SK-N-SH (cell line): ENCODE data around the gene ASTN2. TPM values are rescaled to one million over a fixed set of nuclear protein-coding genes. Genes with fewer than 3 reads are reported as not detected.

Experiments used
- CTCF ChIA-PET: fragments of 300-600, 350-600 bp; formaldehyde crosslinking; extraction: SDS; loops from one replicate; lab custom pipeline; 2021; lab: Yijun Ruan, JAX
- POLR2A ChIA-PET: fragments of 350-600 bp; sonication (Branson Sonifier 250); formaldehyde crosslinking; extraction: SDS; loops from one replicate; lab custom pipeline; 2020; ENCODE audit warnings: antibody characterized with exemption, inconsistent platforms; lab: Yijun Ruan, JAX
- DNase-seq: peaks from one replicate; pipeline ENCODE4 v3.0.0; 2012
- H2AFZ ChIP-seq: fragments of 200-600 bp; sonication (generic); 2 replicates; pipeline ENCODE4 v1.8.1; 2016; ENCODE audit warnings: antibody characterized with exemption, mild to moderate bottlenecking, low read depth
- H3F3A ChIP-seq: fragments of 200-600 bp; sonication (generic); replicated peaks from 2 replicates; pipeline ENCODE3; 2016; ENCODE audit warnings: antibody characterized with exemption, mild to moderate bottlenecking; ENCODE audit not compliant: insufficient read depth
- H3K27ac ChIP-seq, 2 experiments: fragments of 200-500 bp in 1 of 2; fragments of 200-600 bp in 1 of 2; sonication (Bioruptor generic) in 1 of 2; sonication (generic), shearing (Covaris generic) in 1 of 2; 2 replicates each; pipeline versions ENCODE4 v1.5.1 to v1.6.1; 2014 to 2016; ENCODE audit warnings: low read depth in 2 of 2, inconsistent platforms in 1 of 2, low read length in 1 of 2, mild to moderate bottlenecking in 1 of 2, mixed read lengths in 1 of 2
- H3K27me3 ChIP-seq: fragments of 200-600 bp; sonication (generic), shearing (Covaris generic); 2 replicates; pipeline ENCODE4 v1.6.1; 2016; ENCODE audit warnings: mixed run types; ENCODE audit not compliant: insufficient read depth
- H3K36me3 ChIP-seq, 2 experiments: fragments of 200-500 bp in 1 of 2; fragments of 200-600 bp in 1 of 2; sonication (Bioruptor generic) in 1 of 2; sonication (generic) in 1 of 2; replicated peaks in 1 of 2; 2 replicates each; pipeline versions ENCODE3 to v1.5.1; 2014 to 2016; ENCODE audit warnings: low read length in 1 of 2, mild to moderate bottlenecking in 1 of 2; ENCODE audit not compliant: insufficient read depth in 2 of 2, control insufficient read depth in 1 of 2
- H3K4me1 ChIP-seq, 2 experiments: fragments of 200-500 bp in 1 of 2; fragments of 200-600 bp in 1 of 2; sonication (Bioruptor generic) in 1 of 2; sonication (generic), shearing (Covaris generic) in 1 of 2; 2 replicates each; pipeline versions ENCODE4 v1.5.1 to v1.6.1; 2014 to 2016; ENCODE audit warnings: low read depth in 1 of 2, low read length in 1 of 2, mixed run types in 1 of 2; ENCODE audit not compliant: insufficient read depth in 2 of 2, control insufficient read depth in 1 of 2
- H3K4me2 ChIP-seq: fragments of 200-600 bp; sonication (generic), shearing (Covaris generic); 2 replicates; pipeline ENCODE4 v1.6.1; 2017; ENCODE audit warnings: mixed run types
- H3K4me3 ChIP-seq, 2 experiments: fragments of 200-500 bp in 1 of 2; fragments of 200-600 bp in 1 of 2; sonication (Bioruptor generic) in 1 of 2; sonication (generic), shearing (Covaris generic) in 1 of 2; 2 replicates each; pipeline versions ENCODE4 v1.5.1 to v1.8.1; 2014 to 2016; ENCODE audit warnings: low read depth in 2 of 2, inconsistent platforms in 1 of 2, low read length in 1 of 2, mild to moderate bottlenecking in 1 of 2, mixed read lengths in 1 of 2, moderate library complexity in 1 of 2
- H3K79me2 ChIP-seq: fragments of 200-600 bp; sonication (generic); 2 replicates; pipeline ENCODE4 v1.8.1; 2017; ENCODE audit warnings: mild to moderate bottlenecking; ENCODE audit not compliant: insufficient read depth
- H3K9ac ChIP-seq: fragments of 200-600 bp; sonication (generic); 2 replicates; pipeline ENCODE4 v1.6.1; 2017; ENCODE audit warnings: mixed run types
- H3K9me2 ChIP-seq: fragments of 200-600 bp; sonication (generic); 2 replicates; pipeline ENCODE4 v1.6.1; 2017; ENCODE audit warnings: mixed run types
- H3K9me3 ChIP-seq: fragments of 200-600 bp; sonication (generic); 2 replicates; pipeline ENCODE4 v1.6.1; 2017; ENCODE audit warnings: mixed run types, mild to moderate bottlenecking, moderate library complexity
- H4K20me1 ChIP-seq: fragments of 200-600 bp; sonication (generic); 2 replicates; pipeline ENCODE4 v1.6.1; 2017; ENCODE audit warnings: mild to moderate bottlenecking, mixed run types; ENCODE audit not compliant: insufficient read depth
- CHD2 ChIP-seq: fragments of 150-350 bp; IDR thresholded peaks from 2 replicates; pipeline ENCODE4 v1.6.1; 2018; ENCODE audit warnings: low read length; ENCODE audit not compliant: partially characterized antibody
- FOSL2 ChIP-seq: IDR thresholded peaks from 2 replicates; pipeline ENCODE4 v1.4.0; 2012; ENCODE audit warnings: low read depth, mild to moderate bottlenecking, moderate library complexity, borderline replicate concordance
- FOXJ3 ChIP-seq: sonication (generic); formaldehyde crosslinking; IDR thresholded peaks from 2 replicates; pipeline ENCODE4 v1.5.1; 2020; ENCODE audit warnings: mild to moderate bottlenecking, missing genetic modification reagents
- MEF2A ChIP-seq: IDR thresholded peaks from 2 replicates; pipeline ENCODE4 v1.4.0; 2012; ENCODE audit warnings: low read depth, borderline replicate concordance
- NFIC ChIP-seq: IDR thresholded peaks from 2 replicates; pipeline ENCODE4 v1.4.0; 2012; ENCODE audit warnings: borderline replicate concordance
- POLR2AphosphoS5 ChIP-seq: IDR thresholded peaks from 2 replicates; pipeline ENCODE4 v1.6.1; 2012; ENCODE audit warnings: low read depth, low read length
- RFX5 ChIP-seq: IDR thresholded peaks from 2 replicates; pipeline ENCODE4 v1.6.1; 2012; ENCODE audit warnings: mild to moderate bottlenecking, improper control_type of control experiment, low read length
- TAF1 ChIP-seq: IDR thresholded peaks from 2 replicates; pipeline ENCODE4 v1.6.1; 2012; ENCODE audit warnings: low read depth, mild to moderate bottlenecking, low read length, moderate library complexity, borderline replicate concordance
- USF1 ChIP-seq: IDR thresholded peaks from 2 replicates; pipeline ENCODE4 v1.4.0; 2012; ENCODE audit warnings: low read depth, borderline replicate concordance
- YY1 ChIP-seq: IDR thresholded peaks from 2 replicates; pipeline ENCODE4 v1.4.0; 2012; ENCODE audit warnings: low read depth, mild to moderate bottlenecking
- WGBS: methylation state at CpG from one replicate; pipeline ENCODE4 v1.1.6; 2017; ENCODE audit warnings: low lambda C conversion rate; 5-methylcytosine and 5-hydroxymethylcytosine counted together
- polyA plus RNA-seq, 3 experiments: library from polyadenylated mRNA; depleted of rRNA; stranded (reverse); fragments of >200 nt; gene quantifications; 2 replicates each; pipeline ENCODE4 v1.2.3, GENCODE V29; 2012
- TF ChIP-seq, protein P1 (sequence below): fragments of 150-350 bp; IDR thresholded peaks from 2 replicates; pipeline ENCODE4 v1.6.1; 2016; ENCODE audit warnings: mild to moderate bottlenecking, low read depth, low read length

ASTN2 gene
- polyA plus RNA-seq, 1 of the 3 experiments (the other 2 are of a cell fraction) = 6.6 TPM

- TF ChIP-seq POLR2AphosphoS5 = no peak
- CTCF ChIA-PET = no interaction called here
Measured at GRCh38 chr9:117231012-117231411, 183.8 kb downstream of the ASTN2 start.

GRCh38 chr9:117224695-117225094 is 190.2 kb downstream of the ASTN2 start:
- CTCF ChIA-PET = no interaction called here
- H3K79me2 ChIP-seq = no peaks in the 10 kb centered on the region
- H3K27ac ChIP-seq = no peak overlapping the region
- H3K4me1 ChIP-seq = peaks cover 0 to 5% of the 10 kb centered on the region in 2 experiments; a peak in 1 of 4 replicates
- H2AFZ ChIP-seq = no peak overlapping the region
- no peaks in the 10 kb centered on the region for H3K36me3 ChIP-seq
- no peak overlapping the region for H3K4me3 ChIP-seq
- H3K9me2 ChIP-seq = no peaks in the 10 kb centered on the region
- H4K20me1 ChIP-seq = no peaks in the 10 kb centered on the region
- no peak overlapping the region for H3K4me2 ChIP-seq
- no peaks in the 10 kb centered on the region for H3K27me3 ChIP-seq
- no peak for TF ChIP-seq MEF2A
- TF ChIP-seq RFX5 = no peak
- TF ChIP-seq TAF1 = no peak
- H3K9me3 ChIP-seq = no peaks in the 10 kb centered on the region
- WGBS = 8% methylated on average over 4 of the region's 4 CpGs
- no peak for DNase-seq
- no peaks in the 10 kb centered on the region for H3F3A ChIP-seq
- POLR2A ChIA-PET = no interaction called here
- H3K9ac ChIP-seq = no peak overlapping the region

More at GRCh38 chr9:117231012-117231411, 183.8 kb downstream of the ASTN2 start:
- no peaks in the 10 kb centered on the region for H3F3A ChIP-seq
- H3K4me3 ChIP-seq = no peak overlapping the region
- no peaks in the 10 kb centered on the region for H3K9me2 ChIP-seq
- peaks cover 0 to 13% of the 10 kb centered on the region in 2 experiments; a peak in 2 of 4 replicates for H3K4me1 ChIP-seq
- no peak overlapping the region for H2AFZ ChIP-seq
- H3K4me2 ChIP-seq = no peak overlapping the region
- H3K9ac ChIP-seq = no peak overlapping the region
- DNase-seq = no peak
- no peak overlapping the region for H3K27ac ChIP-seq
- H3K36me3 ChIP-seq = no peaks in the 10 kb centered on the region
- H4K20me1 ChIP-seq = no peaks in the 10 kb centered on the region
- H3K79me2 ChIP-seq = no peaks in the 10 kb centered on the region
- no peaks in the 10 kb centered on the region for H3K27me3 ChIP-seq
- POLR2A ChIA-PET = no interaction called here
- WGBS = 36% methylated on average over 1 of the region's 1 CpG
- no peaks in the 10 kb centered on the region for H3K9me3 ChIP-seq

GRCh38 chr9:117218951-117219350 is 195.9 kb downstream of the ASTN2 start:
- H2AFZ ChIP-seq = no peak overlapping the region
- ChIA-PET POLR2A (no interaction called here), CTCF (interaction anchor here (1.0 to 1.6 kb wide), 2 partner anchors 105 to 192 kb away, joined by 3 to 6 read pairs; no protein-coding TSS in a partner anchor)
- H3K36me3 ChIP-seq = no peaks in the 10 kb centered on the region
- TF ChIP-seq FOSL2 = no peak
- TF ChIP-seq FOXJ3 (CRISPR knock-in tag) = no peak
- TF ChIP-seq CHD2 = no peak
- TF ChIP-seq POLR2AphosphoS5 = no peak
- TF ChIP-seq USF1 = no peak
- no peak for TF ChIP-seq NFIC
- TF ChIP-seq, protein P1, sequence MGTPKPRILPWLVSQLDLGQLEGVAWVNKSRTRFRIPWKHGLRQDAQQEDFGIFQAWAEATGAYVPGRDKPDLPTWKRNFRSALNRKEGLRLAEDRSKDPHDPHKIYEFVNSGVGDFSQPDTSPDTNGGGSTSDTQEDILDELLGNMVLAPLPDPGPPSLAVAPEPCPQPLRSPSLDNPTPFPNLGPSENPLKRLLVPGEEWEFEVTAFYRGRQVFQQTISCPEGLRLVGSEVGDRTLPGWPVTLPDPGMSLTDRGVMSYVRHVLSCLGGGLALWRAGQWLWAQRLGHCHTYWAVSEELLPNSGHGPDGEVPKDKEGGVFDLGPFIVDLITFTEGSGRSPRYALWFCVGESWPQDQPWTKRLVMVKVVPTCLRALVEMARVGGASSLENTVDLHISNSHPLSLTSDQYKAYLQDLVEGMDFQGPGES = no peak
- TF ChIP-seq YY1 = no peak
- no peak for TF ChIP-seq TAF1
- no peaks in the 10 kb centered on the region for H4K20me1 ChIP-seq
- 14% methylated on average over 3 of the region's 3 CpGs for WGBS
- H3K4me2 ChIP-seq = no peak overlapping the region
- H3K9me2 ChIP-seq = no peaks in the 10 kb centered on the region
- no peak for DNase-seq
- no peaks in the 10 kb centered on the region for H3F3A ChIP-seq
- H3K27ac ChIP-seq = no peak overlapping the region
- no peak overlapping the region for H3K9ac ChIP-seq
- H3K9me3 ChIP-seq = no peaks in the 10 kb centered on the region
- no peaks in the 10 kb centered on the region for H3K79me2 ChIP-seq
- peaks cover 0 to 10% of the 10 kb centered on the region in 2 experiments; a peak in 1 of 4 replicates for H3K4me1 ChIP-seq
- H3K27me3 ChIP-seq = no peaks in the 10 kb centered on the region
- H3K4me3 ChIP-seq = no peak overlapping the region
